GM12891 (cell line): ENCODE results near the gene KDM4B.

Source experiments
- DNase-seq: peaks from one replicate; pipeline ENCODE4 v3.0.0; 2011; ENCODE audit warnings: low spot score; ENCODE audit not compliant: insufficient read length
- FAIRE-seq: peaks from 2 replicates; lab custom pipeline; 2011; peaks lifted over from hg19 to GRCh38; lab: Jason Lieb, UNC
- PAX5 ChIP-seq: IDR thresholded peaks from 2 replicates; pipeline ENCODE4 v1.6.1; 2011; ENCODE audit warnings: low read length, moderate library complexity, mild to moderate bottlenecking; ENCODE audit not compliant: insufficient read depth, severe bottlenecking
- POLR2A ChIP-seq: IDR thresholded peaks from 2 replicates; pipeline ENCODE4 v1.6.1; 2011; ENCODE audit warnings: low read depth, low read length, control low read depth
- POLR2AphosphoS5 ChIP-seq: IDR thresholded peaks from 2 replicates; pipeline ENCODE4 v1.6.1; 2011; ENCODE audit warnings: low read depth, low read length, control low read depth
- POU2F2 ChIP-seq: IDR thresholded peaks from 2 replicates; pipeline ENCODE4 v1.6.1; 2011; ENCODE audit warnings: low read depth, mild to moderate bottlenecking, control low read depth, low read length, moderate library complexity
- SPI1 ChIP-seq: IDR thresholded peaks from 2 replicates; pipeline ENCODE4 v1.6.1; 2011; ENCODE audit warnings: low read depth, low read length, control low read depth
- TAF1 ChIP-seq: IDR thresholded peaks from 2 replicates; pipeline ENCODE4 v1.6.1; 2011; ENCODE audit warnings: low read depth, low read length, control low read depth

KDM4B gene

GRCh38 chr19:5196832-5197231, 227.9 kb downstream of the KDM4B start:
- no peak for FAIRE-seq
- TF ChIP-seq SPI1 (no peak), POLR2AphosphoS5 (no peak), PAX5 (no peak), POU2F2 (no peak), POLR2A (no peak), TAF1 (no peak)
- DNase-seq = no peak

DNA sequence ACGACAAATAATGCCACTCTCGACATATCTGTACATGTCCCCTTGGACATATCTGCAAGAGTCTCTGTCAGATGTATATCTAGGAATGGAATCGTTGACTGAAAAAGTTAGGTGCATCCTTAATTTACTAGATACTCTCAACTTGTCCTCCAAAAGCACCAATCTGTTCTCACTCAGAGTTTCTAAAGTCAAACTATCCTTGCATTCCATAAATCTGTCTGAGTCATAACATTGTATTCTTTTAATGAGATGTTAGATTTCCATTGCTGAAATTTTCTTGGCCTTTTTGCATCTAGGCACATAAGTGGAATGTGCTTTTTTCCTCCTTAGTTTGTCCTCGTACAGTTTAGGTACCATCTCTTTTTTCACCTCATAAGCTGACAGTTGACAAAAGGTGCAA, 231.9 kb downstream of the KDM4B start:
- no peak for DNase-seq
- no peak for FAIRE-seq
- no peak for TF ChIP-seq SPI1
- TF ChIP-seq TAF1 = no peak
- TF ChIP-seq PAX5 = no peak
- TF ChIP-seq POU2F2 = no peak
- no peak for TF ChIP-seq POLR2A
- no peak for TF ChIP-seq POLR2AphosphoS5

GRCh38 chr19:5202553-5202952, 233.6 kb downstream of the KDM4B start:
- no peak for TF ChIP-seq PAX5
- TF ChIP-seq SPI1 = no peak
- no peak for TF ChIP-seq POLR2AphosphoS5
- TF ChIP-seq POU2F2 = no peak
- no peak for TF ChIP-seq POLR2A
- TF ChIP-seq TAF1 = no peak
- DNase-seq (no peak), FAIRE-seq (no peak)
